Activated T-helper 2 cell treated with anti-CD3 and anti-CD28 coated beads, Interferon-gamma antibody, Interleukin-2, Interleukin-4, amounts not matched to agents 10 μg/mL and 5 μg/mL and 100 μg/mL, durations not matched to agents 14 hours and 24 hours and 36 hours (primary cell): Measurements from ENCODE around the gene NEIL3. TPM values are rescaled to one million over a fixed set of nuclear protein-coding genes. Genes with fewer than 3 reads are reported as not detected.

Experiments
- DNase-seq: peaks from one replicate; pipeline ENCODE4 v3.0.0; 2021; ENCODE audit warnings: low spot score
- H3K27ac Mint-ChIP-seq: one replicate; pipeline ENCODE4 v1.8.0; 2021; ENCODE audit warnings: mixed read lengths
- H3K27me3 Mint-ChIP-seq: one replicate; pipeline ENCODE4 v1.8.0; 2021; ENCODE audit warnings: low read depth, mixed read lengths
- H3K36me3 Mint-ChIP-seq: one replicate; pipeline ENCODE4 v1.8.0; 2021; ENCODE audit warnings: low read depth, mixed read lengths
- H3K4me1 Mint-ChIP-seq: one replicate; pipeline ENCODE4 v1.8.0; 2021; ENCODE audit warnings: low read depth, mixed read lengths
- H3K4me3 Mint-ChIP-seq: one replicate; pipeline ENCODE4 v1.8.0; 2021; ENCODE audit warnings: low read depth, mild to moderate bottlenecking, moderate library complexity, mixed read lengths
- H3K9me3 Mint-ChIP-seq: one replicate; pipeline ENCODE4 v1.8.0; 2021; ENCODE audit warnings: mixed read lengths
- intact Hi-C: fragments of 100-400 bp; cut with micrococcal nuclease; formaldehyde crosslinking; loops from one replicate; pipeline ENCODE4 v1.15.1; 2023
- total RNA-seq: library from RNA; stranded (reverse); gene quantifications from 2 replicates; pipeline ENCODE4 v1.2.3, GENCODE V29; 2022

The NEIL3 gene
- total RNA-seq, 1 donor from 2014 or later: 18.2 TPM

GRCh38 chr4:177308125-177308524, 1.5 kb upstream of the NEIL3 start:
- Mint-ChIP-seq H3K9me3 (no peaks in the 10 kb centered on the region), H3K27me3 (no peaks in the 10 kb centered on the region), H3K27ac (peak overlapping the region; percentile 70), H3K36me3 (peaks cover 6% of the 10 kb centered on the region), H3K4me1 (peaks cover 35% of the 10 kb centered on the region), H3K4me3 (peak overlapping the region; percentile 30)
- intact Hi-C loops: loop anchor here (2.0 to 5.0 kb wide), 4 partner anchors 15 to 406 kb away; no protein-coding TSS in a partner anchor
- DNase-seq: no peak

- Mint-ChIP-seq H3K4me3 (peak overlapping the region; percentile 95), H3K27ac (peak overlapping the region; percentile 91), H3K4me1 (peaks cover 44% of the 10 kb centered on the region), H3K36me3 (peaks cover 14% of the 10 kb centered on the region), H3K9me3 (no peaks in the 10 kb centered on the region), H3K27me3 (no peaks in the 10 kb centered on the region)
- DNase-seq: peak; percentile 22
- intact Hi-C loops: loop anchor here (1.0 to 5.0 kb wide), 7 partner anchors 14 to 407 kb away; partner anchors contain the start of gene AGA
These were observed 690 bp upstream of the NEIL3 start for GRCh38 chr4:177308847-177309521.

GRCh38 chr4:177311589-177311988, 1.9 kb downstream of the NEIL3 start:
- H3K4me3 Mint-ChIP-seq: peak overlapping the region; percentile 95
- H3K27ac Mint-ChIP-seq: peak overlapping the region; percentile 45
- no peaks in the 10 kb centered on the region for H3K27me3 Mint-ChIP-seq
- H3K9me3 Mint-ChIP-seq: no peaks in the 10 kb centered on the region
- peaks cover 67% of the 10 kb centered on the region for H3K4me1 Mint-ChIP-seq
- peaks cover 26% of the 10 kb centered on the region for H3K36me3 Mint-ChIP-seq
- no peak for DNase-seq
- intact Hi-C loops: loop anchor here (10.0 kb wide), 1 partner anchor 987 kb away; no protein-coding TSS in a partner anchor

GRCh38 chr4:177313263-177313662, 3.6 kb downstream of the NEIL3 start:
- H3K4me1 Mint-ChIP-seq: peaks cover 75% of the 10 kb centered on the region
- H3K36me3 Mint-ChIP-seq: peaks cover 31% of the 10 kb centered on the region
- intact Hi-C loops: loop anchor here (10.0 kb wide), 1 partner anchor 988 kb away; no protein-coding TSS in a partner anchor

GRCh38 chr4:177315767-177316464, 6.2 kb downstream of the NEIL3 start:
- peak overlapping the region; percentile 62 for H3K27ac Mint-ChIP-seq
- H3K9me3 Mint-ChIP-seq: no peaks in the 10 kb centered on the region
- H3K27me3 Mint-ChIP-seq: no peaks in the 10 kb centered on the region
- intact Hi-C loops: loop anchor here (1.0 to 10.0 kb wide), 2 partner anchors 13 to 991 kb away; no protein-coding TSS in a partner anchor
- H3K4me1 Mint-ChIP-seq: peaks cover 87% of the 10 kb centered on the region
- H3K4me3 Mint-ChIP-seq: peak overlapping the region; percentile 67
- H3K36me3 Mint-ChIP-seq: peaks cover 34% of the 10 kb centered on the region
- no peak for DNase-seq

More at GRCh38 chr4:177313263-177313662, 3.6 kb downstream of the NEIL3 start:
- no peak for DNase-seq
- no peaks in the 10 kb centered on the region for H3K27me3 Mint-ChIP-seq
- no peaks in the 10 kb centered on the region for H3K9me3 Mint-ChIP-seq
- no peak overlapping the region for H3K27ac Mint-ChIP-seq
- peak overlapping the region; percentile 3 for H3K4me3 Mint-ChIP-seq

GRCh38 chr4:177320721-177321120, 11.0 kb downstream of the NEIL3 start:
- intact Hi-C loops: loop anchor here (5.0 kb wide), 1 partner anchor 68 kb away; no protein-coding TSS in a partner anchor
- H3K4me3 Mint-ChIP-seq: no peak overlapping the region
- H3K36me3 Mint-ChIP-seq: peaks cover 46% of the 10 kb centered on the region

GRCh38 chr4:177321647-177322046, 12.0 kb downstream of the NEIL3 start:
- H3K36me3 Mint-ChIP-seq: peaks cover 53% of the 10 kb centered on the region
- H3K4me1 Mint-ChIP-seq: peaks cover 81% of the 10 kb centered on the region
- intact Hi-C loops: loop anchor here (1.0 to 5.0 kb wide), 4 partner anchors 9 to 69 kb away; partner anchors contain the start of gene NEIL3
- no peak for DNase-seq
- no peaks in the 10 kb centered on the region for H3K27me3 Mint-ChIP-seq
- no peaks in the 10 kb centered on the region for H3K9me3 Mint-ChIP-seq
- H3K4me3 Mint-ChIP-seq: no peak overlapping the region
- peak overlapping the region; percentile 24 for H3K27ac Mint-ChIP-seq

More at GRCh38 chr4:177320721-177321120, 11.0 kb downstream of the NEIL3 start:
- Mint-ChIP-seq H3K9me3 (no peaks in the 10 kb centered on the region), H3K27me3 (no peaks in the 10 kb centered on the region), H3K27ac (peak overlapping the region; percentile 40), H3K4me1 (peaks cover 83% of the 10 kb centered on the region)
- DNase-seq: no peak

- Mint-ChIP-seq H3K27me3 (no peaks in the 10 kb centered on the region), H3K4me3 (no peak overlapping the region), H3K27ac (peak overlapping the region; percentile 24), H3K4me1 (peaks cover 79% of the 10 kb centered on the region), H3K36me3 (peaks cover 55% of the 10 kb centered on the region), H3K9me3 (no peaks in the 10 kb centered on the region)
- no peak for DNase-seq
- intact Hi-C loops: loop anchor here (1.0 to 5.0 kb wide), 4 partner anchors 8 to 70 kb away; partner anchors contain the start of gene NEIL3
These were observed 12.6 kb downstream of the NEIL3 start for GRCh38 chr4:177322266-177322665.

GRCh38 chr4:177322881-177323280, 13.2 kb downstream of the NEIL3 start:
- Mint-ChIP-seq H3K27me3 (no peaks in the 10 kb centered on the region), H3K4me1 (peaks cover 77% of the 10 kb centered on the region), H3K9me3 (peaks cover 5% of the 10 kb centered on the region), H3K4me3 (peak overlapping the region; percentile 31), H3K36me3 (peaks cover 61% of the 10 kb centered on the region), H3K27ac (peak overlapping the region; percentile 71)
- intact Hi-C loops: loop anchor here (1.0 to 5.0 kb wide), 4 partner anchors 7 to 71 kb away; partner anchors contain the start of gene NEIL3
- DNase-seq: no peak

GRCh38 chr4:177323416-177323815, 13.7 kb downstream of the NEIL3 start:
- peaks cover 6% of the 10 kb centered on the region for H3K9me3 Mint-ChIP-seq
- H3K27me3 Mint-ChIP-seq: no peaks in the 10 kb centered on the region
- H3K36me3 Mint-ChIP-seq: peaks cover 66% of the 10 kb centered on the region
- peak overlapping the region; percentile 31 for H3K4me3 Mint-ChIP-seq
- DNase-seq: no peak
- peaks cover 76% of the 10 kb centered on the region for H3K4me1 Mint-ChIP-seq
- intact Hi-C loops: loop anchor here (2.0 to 5.0 kb wide), 3 partner anchors 15 to 71 kb away; partner anchors contain the start of gene NEIL3
- H3K27ac Mint-ChIP-seq: peak overlapping the region; percentile 71

GRCh38 chr4:177332119-177332518, 22.4 kb downstream of the NEIL3 start:
- peaks cover 64% of the 10 kb centered on the region for H3K4me1 Mint-ChIP-seq
- intact Hi-C loops: loop anchor here (10.0 kb wide), 1 partner anchor 537 kb away; the partner anchor contains the start of gene VEGFC
- H3K27me3 Mint-ChIP-seq: no peaks in the 10 kb centered on the region
- peak overlapping the region; percentile 64 for H3K27ac Mint-ChIP-seq
- peaks cover 81% of the 10 kb centered on the region for H3K36me3 Mint-ChIP-seq
- peaks cover 32% of the 10 kb centered on the region for H3K9me3 Mint-ChIP-seq
- no peak for DNase-seq
- no peak overlapping the region for H3K4me3 Mint-ChIP-seq

GRCh38 chr4:177339477-177340374, 30.1 kb downstream of the NEIL3 start:
- DNase-seq: no peak
- no peak overlapping the region for H3K4me3 Mint-ChIP-seq
- intact Hi-C loops: loop anchor here (1.0 to 10.0 kb wide), 6 partner anchors 17 to 545 kb away; partner anchors contain the start of genes NEIL3 and VEGFC
- peaks cover 41% of the 10 kb centered on the region for H3K4me1 Mint-ChIP-seq
- peaks cover 62% of the 10 kb centered on the region for H3K36me3 Mint-ChIP-seq
- peak overlapping the region; percentile 80 for H3K27ac Mint-ChIP-seq
- no peaks in the 10 kb centered on the region for H3K27me3 Mint-ChIP-seq
- no peaks in the 10 kb centered on the region for H3K9me3 Mint-ChIP-seq
